ENCODE measurements around the gene ZNF783. TPM values are rescaled to one million over a fixed set of nuclear protein-coding genes. Genes with fewer than 3 reads are reported as not detected.

Gene ZNF783
- total RNA-seq, 1 experiment from 2014 or later = 15.8 TPM

- no TSS peak for BruUV-seq (replicated peaks)
- no peaks in the 10 kb centered on the region for H3K79me2 ChIP-seq (ENCODE audit: low read depth)
- DNase-seq = peak; percentile 90 to 100
- no peaks in the 10 kb centered on the region for H3K36me3 ChIP-seq (ENCODE audit: low read depth)
- TF ChIP-seq EZH2 (IDR thresholded peaks at IDR 0.05; ENCODE audit: low read depth) = no peak
- TF ChIP-seq CTCF (conservative IDR thresholded peaks at IDR 0.05) = no peak
- CTCF ChIA-PET = interaction anchor here (0.7 to 1.2 kb wide), 4 partner anchors 23 to 314 kb away, joined by 3 to 10 read pairs (median 4); partner anchors contain the start of genes ZNF282, ZNF425 and ZNF783
- H3K4me2 ChIP-seq = peak overlapping the region; percentile 95
- peaks cover 27% of the 10 kb centered on the region for H3F3A ChIP-seq (ENCODE audit: insufficient read depth, low read depth)
- H4K20me1 ChIP-seq (ENCODE audit: insufficient read depth) = no peaks in the 10 kb centered on the region; the same call in 1 of the 2 replicates
- H3K4me3 ChIP-seq = peak overlapping the region; percentile 62
- H3K27me3 ChIP-seq (ENCODE audit: insufficient read depth, low read depth) = no peaks in the 10 kb centered on the region
- intact Hi-C loops (cut with micrococcal nuclease; ENCODE audit: unreplicated experiment) = loop anchor here (1.0 to 2.0 kb wide), 4 partner anchors 90 to 194 kb away; partner anchors contain the start of genes ZNF282, ZNF425 and ZNF786
- H3K4me1 ChIP-seq (replicated peaks; ENCODE audit: insufficient read depth) = peaks cover 25% of the 10 kb centered on the region
- no peaks in the 10 kb centered on the region for H3K9me2 ChIP-seq (ENCODE audit: insufficient read depth)
- no peak overlapping the region for H3K27ac ChIP-seq
- POLR2A ChIA-PET (ENCODE audit: unreplicated experiment) = interaction anchor here (0.5 to 0.9 kb wide), 5 partner anchors 10 to 138 kb away, joined by 3 to 7 read pairs (median 4); partner anchors contain the start of gene ZNF783
- H2AFZ ChIP-seq = peak overlapping the region; percentile 73
- no peaks in the 10 kb centered on the region for H3K9me3 ChIP-seq (ENCODE audit: insufficient read depth, low read depth)
These were observed 23.0 kb downstream of the ZNF783 start for GRCh38 chr7:149284850-149285585.

- H4K20me1 ChIP-seq (ENCODE audit: insufficient read depth) = no peaks in the 10 kb centered on the region; the same call in 1 of the 2 replicates
- intact Hi-C loops (cut with micrococcal nuclease; ENCODE audit: unreplicated experiment) = loop anchor here (1.0 to 2.0 kb wide), 4 partner anchors 91 to 195 kb away; partner anchors contain the start of genes ZNF282, ZNF425 and ZNF786
- TF ChIP-seq CTCF (conservative IDR thresholded peaks at IDR 0.05) = no peak
- TF ChIP-seq EZH2 (IDR thresholded peaks at IDR 0.05; ENCODE audit: low read depth) = no peak
- ChIA-PET POLR2A (ENCODE audit: unreplicated experiment) (interaction anchor here (0.5 to 0.6 kb wide), 2 partner anchors 24 to 139 kb away, joined by 3 to 7 read pairs; no protein-coding TSS in a partner anchor), CTCF (interaction anchor here (0.7 to 1.2 kb wide), 4 partner anchors 24 to 313 kb away, joined by 3 to 10 read pairs (median 4); partner anchors contain the start of genes ZNF282, ZNF425 and ZNF783)
- H3K4me2 ChIP-seq = peak overlapping the region; percentile 95
- peaks cover 25% of the 10 kb centered on the region for H3K4me1 ChIP-seq (replicated peaks; ENCODE audit: insufficient read depth)
- H3K4me3 ChIP-seq = peak overlapping the region; percentile 62
- H3K79me2 ChIP-seq (ENCODE audit: low read depth) = no peaks in the 10 kb centered on the region
- H3K9me2 ChIP-seq (ENCODE audit: insufficient read depth) = no peaks in the 10 kb centered on the region
- H3F3A ChIP-seq (ENCODE audit: insufficient read depth, low read depth) = peaks cover 27% of the 10 kb centered on the region
- no peaks in the 10 kb centered on the region for H3K36me3 ChIP-seq (ENCODE audit: low read depth)
- no peaks in the 10 kb centered on the region for H3K27me3 ChIP-seq (ENCODE audit: insufficient read depth, low read depth)
- no peak overlapping the region for H3K27ac ChIP-seq
- H3K9me3 ChIP-seq (ENCODE audit: insufficient read depth, low read depth) = no peaks in the 10 kb centered on the region
- BruUV-seq (replicated peaks) = no TSS peak
- peak overlapping the region; percentile 73 for H2AFZ ChIP-seq
- peak in 1 of 2 experiments; percentile 39 for DNase-seq
These were observed 23.6 kb downstream of the ZNF783 start for GRCh38 chr7:149285603-149286002.

GRCh38 chr7:149286811-149287400 lies 24.9 kb downstream of the ZNF783 start:
- TF ChIP-seq EZH2 (IDR thresholded peaks at IDR 0.05; ENCODE audit: low read depth) = no peak
- no peak for TF ChIP-seq CTCF (conservative IDR thresholded peaks at IDR 0.05)
- CTCF ChIA-PET = no interaction called here
- peak in 1 of 2 experiments; percentile 49 for DNase-seq

More at GRCh38 chr7:149286811-149287400, 24.9 kb downstream of the ZNF783 start:
- H3K36me3 ChIP-seq (ENCODE audit: low read depth) = no peaks in the 10 kb centered on the region
- H3K4me3 ChIP-seq = no peak overlapping the region
- POLR2A ChIA-PET (ENCODE audit: unreplicated experiment) = no interaction called here
- no peak overlapping the region for H3K27ac ChIP-seq
- H4K20me1 ChIP-seq (ENCODE audit: insufficient read depth) = no peaks in the 10 kb centered on the region; the same call in 1 of the 2 replicates
- H3K9me3 ChIP-seq (ENCODE audit: insufficient read depth, low read depth) = no peaks in the 10 kb centered on the region
- H3K9me2 ChIP-seq (ENCODE audit: insufficient read depth) = no peaks in the 10 kb centered on the region
- peaks cover 25% of the 10 kb centered on the region for H3K4me1 ChIP-seq (replicated peaks; ENCODE audit: insufficient read depth)
- no TSS peak for BruUV-seq (replicated peaks)
- H3K27me3 ChIP-seq (ENCODE audit: insufficient read depth, low read depth) = no peaks in the 10 kb centered on the region
- H3K4me2 ChIP-seq = peak overlapping the region; percentile 1; the same call in 1 of the 2 replicates
- peaks cover 27% of the 10 kb centered on the region for H3F3A ChIP-seq (ENCODE audit: insufficient read depth, low read depth)
- no peaks in the 10 kb centered on the region for H3K79me2 ChIP-seq (ENCODE audit: low read depth)
- no peak overlapping the region for H2AFZ ChIP-seq
- intact Hi-C loops (cut with micrococcal nuclease; ENCODE audit: unreplicated experiment) = no loop called here

Measured in PC-9 (cell line).